Measurements from ENCODE around the gene DDIAS.
"Not testable (repeated sequence)": the region's sequence is repeated elsewhere in the genome, so short reads cannot be mapped to it uniquely, and the experiment has no call there.

The DDIAS gene

DNA sequence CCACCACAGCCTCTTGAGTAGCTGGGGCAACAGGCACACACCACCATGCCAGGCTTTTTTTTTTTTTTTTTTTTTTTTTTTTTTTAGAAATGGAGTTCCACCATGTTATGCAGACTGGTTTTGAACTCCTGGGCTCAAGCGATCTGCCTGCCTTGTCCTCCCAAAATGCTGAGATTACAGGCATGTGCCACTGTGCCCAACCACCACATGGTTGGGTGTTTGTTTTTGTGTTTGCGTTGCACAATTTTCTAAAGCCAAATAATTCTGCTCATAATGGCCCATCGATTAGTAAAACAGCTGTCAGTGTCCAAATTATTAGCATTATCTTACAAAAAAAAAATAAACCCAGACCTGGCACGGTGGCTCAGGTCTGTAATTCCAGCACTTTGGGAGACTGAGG is 65.8 kb downstream of the DDIAS start:
- TF ChIP-seq, protein P1, sequence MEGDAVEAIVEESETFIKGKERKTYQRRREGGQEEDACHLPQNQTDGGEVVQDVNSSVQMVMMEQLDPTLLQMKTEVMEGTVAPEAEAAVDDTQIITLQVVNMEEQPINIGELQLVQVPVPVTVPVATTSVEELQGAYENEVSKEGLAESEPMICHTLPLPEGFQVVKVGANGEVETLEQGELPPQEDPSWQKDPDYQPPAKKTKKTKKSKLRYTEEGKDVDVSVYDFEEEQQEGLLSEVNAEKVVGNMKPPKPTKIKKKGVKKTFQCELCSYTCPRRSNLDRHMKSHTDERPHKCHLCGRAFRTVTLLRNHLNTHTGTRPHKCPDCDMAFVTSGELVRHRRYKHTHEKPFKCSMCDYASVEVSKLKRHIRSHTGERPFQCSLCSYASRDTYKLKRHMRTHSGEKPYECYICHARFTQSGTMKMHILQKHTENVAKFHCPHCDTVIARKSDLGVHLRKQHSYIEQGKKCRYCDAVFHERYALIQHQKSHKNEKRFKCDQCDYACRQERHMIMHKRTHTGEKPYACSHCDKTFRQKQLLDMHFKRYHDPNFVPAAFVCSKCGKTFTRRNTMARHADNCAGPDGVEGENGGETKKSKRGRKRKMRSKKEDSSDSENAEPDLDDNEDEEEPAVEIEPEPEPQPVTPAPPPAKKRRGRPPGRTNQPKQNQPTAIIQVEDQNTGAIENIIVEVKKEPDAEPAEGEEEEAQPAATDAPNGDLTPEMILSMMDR (IDR thresholded peaks at IDR 0.05; ENCODE audit: control insufficient read depth, insufficient read depth, low read depth, low read length, missing control alignments): no peak
- no peak for DNase-seq (ENCODE audit: low read depth)
- no peak overlapping the region for H3K4me3 ChIP-seq (ENCODE audit: control insufficient read depth, low read depth, low read length)

DNA sequence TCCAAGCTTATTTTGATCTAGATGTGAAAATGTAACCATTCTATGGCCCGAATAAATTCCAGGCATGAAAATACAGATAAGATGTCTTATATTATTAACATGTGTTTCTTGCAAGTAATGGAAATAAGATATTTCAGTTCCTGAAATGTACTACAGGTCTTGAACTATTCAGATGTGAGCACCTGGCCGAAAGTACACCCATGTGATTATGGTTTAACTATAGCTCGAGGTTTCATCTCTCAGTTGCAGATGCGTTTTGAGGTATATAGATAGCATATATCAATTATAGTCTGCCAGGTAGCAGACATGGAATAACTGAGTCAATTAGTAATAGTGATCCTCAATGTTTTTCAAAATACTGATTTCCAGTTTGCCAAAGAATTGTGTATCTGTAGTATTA is 68.3 kb downstream of the DDIAS start:
- no peak overlapping the region for H3K4me3 ChIP-seq (ENCODE audit: control insufficient read depth, low read depth, low read length)
- TF ChIP-seq, protein P1 (IDR thresholded peaks at IDR 0.05; ENCODE audit: control insufficient read depth, insufficient read depth, low read depth, low read length, missing control alignments): no peak
- no peak for DNase-seq (ENCODE audit: low read depth)

DNA sequence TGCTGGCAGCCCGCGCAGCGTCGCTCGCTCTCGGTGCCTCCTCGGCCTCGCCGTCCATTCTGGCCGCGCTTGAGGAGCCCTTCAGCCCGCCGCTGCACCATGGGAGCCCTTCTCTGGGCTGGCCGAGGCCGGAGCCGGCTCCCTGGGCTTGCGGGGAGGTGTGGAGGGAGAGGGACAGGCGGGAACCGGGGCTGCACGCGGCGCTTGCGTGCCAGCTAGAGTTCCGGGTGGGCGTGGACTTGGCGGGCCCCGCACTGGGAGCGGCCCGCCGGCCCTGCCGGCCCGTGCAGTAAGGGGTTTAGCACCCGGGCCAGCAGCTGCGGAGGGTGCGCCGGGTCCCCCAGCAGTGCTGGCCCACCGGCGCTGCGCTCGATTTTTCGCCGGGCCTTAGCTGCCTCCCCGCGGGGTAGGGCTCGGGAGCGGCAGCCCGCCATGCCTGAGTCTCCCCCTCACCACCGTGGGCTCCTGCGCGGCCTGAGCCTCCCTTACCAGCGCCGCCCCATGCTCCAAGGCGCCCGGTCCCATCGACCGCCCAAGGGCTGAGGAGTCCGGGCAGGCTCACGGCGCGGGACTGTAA is 69.1 kb downstream of the DDIAS start:
- not testable (repeated sequence) for H3K4me3 ChIP-seq (ENCODE audit: control insufficient read depth, low read depth, low read length); DNase-seq (ENCODE audit: low read depth)

DNA sequence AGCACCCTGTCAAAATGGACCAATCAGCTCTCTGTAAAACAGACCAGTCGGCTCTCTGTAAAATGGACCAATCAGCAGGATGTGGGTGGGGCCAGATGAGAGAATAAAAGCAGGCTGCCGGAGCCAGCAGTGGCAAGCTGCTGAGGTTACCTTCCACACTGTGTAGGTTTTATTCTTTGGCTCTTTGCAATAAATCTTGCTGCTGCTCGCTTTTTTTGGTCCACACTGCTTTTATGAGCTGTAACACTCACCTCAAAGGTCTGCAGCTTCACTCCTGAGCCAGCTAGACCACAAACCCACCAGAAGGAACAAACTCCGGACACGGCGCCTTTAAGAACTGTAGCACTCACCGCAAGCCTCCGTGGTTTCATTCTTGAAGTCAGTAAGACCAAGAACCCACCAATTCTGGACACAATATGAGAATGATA is 70.0 kb downstream of the DDIAS start:
- not testable (repeated sequence) for DNase-seq (ENCODE audit: low read depth); H3K4me3 ChIP-seq (ENCODE audit: control insufficient read depth, low read depth, low read length)

DNA sequence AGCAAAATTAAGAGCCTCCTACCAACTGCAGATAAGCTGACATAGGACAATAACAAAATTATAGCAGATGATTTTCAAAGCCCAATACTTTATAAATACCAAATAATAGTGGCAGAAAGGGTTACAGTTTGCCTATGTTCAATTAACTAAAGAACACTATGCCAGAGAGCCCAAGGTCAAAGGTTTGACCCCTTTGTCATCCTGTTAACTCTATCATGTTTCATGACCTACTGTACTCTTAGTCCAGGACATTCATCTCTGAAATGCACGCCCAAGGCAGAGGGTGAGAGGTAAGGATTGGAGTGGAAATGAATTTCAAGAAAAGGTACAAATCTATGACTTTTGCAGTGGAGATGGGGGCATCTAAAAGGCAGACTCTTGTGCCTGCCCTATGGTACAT is 70.6 kb downstream of the DDIAS start:
- no peak for DNase-seq (ENCODE audit: low read depth)
- TF ChIP-seq, protein P1 (IDR thresholded peaks at IDR 0.05; ENCODE audit: control insufficient read depth, insufficient read depth, low read depth, low read length, missing control alignments): no peak

DNA sequence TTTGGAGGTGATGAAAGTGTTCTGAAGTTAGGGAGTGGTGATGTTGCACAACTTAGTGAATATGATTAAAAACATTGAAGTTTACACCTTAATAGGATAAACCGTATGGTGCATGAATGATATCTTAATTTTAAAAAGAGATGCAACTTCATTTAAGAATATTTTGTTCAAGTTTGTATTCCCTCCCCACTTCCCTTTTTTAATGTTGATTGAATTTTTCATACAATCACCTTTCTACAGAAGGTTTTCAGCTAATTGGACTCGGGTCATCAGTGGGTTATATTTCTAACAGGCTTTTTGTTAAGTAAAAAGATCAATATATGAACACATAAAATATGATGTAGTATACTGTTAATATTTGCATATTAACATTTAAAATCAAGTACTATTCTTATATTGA is 72.6 kb downstream of the DDIAS start:
- DNase-seq (ENCODE audit: low read depth): no peak
- TF ChIP-seq, protein P1 (IDR thresholded peaks at IDR 0.05; ENCODE audit: control insufficient read depth, insufficient read depth, low read depth, low read length, missing control alignments): no peak
- no peak overlapping the region for H3K4me3 ChIP-seq (ENCODE audit: control insufficient read depth, low read depth, low read length)

More for the DNA sequence above, 70.6 kb downstream of the DDIAS start:
- H3K4me3 ChIP-seq (ENCODE audit: control insufficient read depth, low read depth, low read length): no peak overlapping the region

DNA sequence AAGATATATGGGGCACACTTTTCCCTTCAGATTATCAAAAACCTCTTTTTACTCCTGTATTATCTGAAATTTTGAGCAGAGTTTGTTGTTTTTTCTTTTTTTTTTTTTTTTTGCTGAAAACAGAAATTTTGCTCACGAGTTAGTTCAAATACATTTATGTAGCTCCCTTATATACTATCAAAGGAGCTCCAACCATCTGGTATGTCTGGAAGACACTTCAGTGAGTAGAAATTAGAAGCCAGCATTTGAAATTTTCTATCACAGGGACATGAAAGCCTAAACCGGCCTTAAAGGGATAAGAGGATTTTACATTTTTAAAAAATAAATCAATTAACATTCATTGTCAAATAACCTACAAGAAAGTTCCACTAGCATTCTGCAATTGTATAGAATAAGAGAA is 73.3 kb downstream of the DDIAS start:
- TF ChIP-seq, protein P1 (IDR thresholded peaks at IDR 0.05; ENCODE audit: control insufficient read depth, insufficient read depth, low read depth, low read length, missing control alignments): no peak
- no peak for DNase-seq (ENCODE audit: low read depth)
- H3K4me3 ChIP-seq (ENCODE audit: control insufficient read depth, low read depth, low read length): no peak overlapping the region

DNA sequence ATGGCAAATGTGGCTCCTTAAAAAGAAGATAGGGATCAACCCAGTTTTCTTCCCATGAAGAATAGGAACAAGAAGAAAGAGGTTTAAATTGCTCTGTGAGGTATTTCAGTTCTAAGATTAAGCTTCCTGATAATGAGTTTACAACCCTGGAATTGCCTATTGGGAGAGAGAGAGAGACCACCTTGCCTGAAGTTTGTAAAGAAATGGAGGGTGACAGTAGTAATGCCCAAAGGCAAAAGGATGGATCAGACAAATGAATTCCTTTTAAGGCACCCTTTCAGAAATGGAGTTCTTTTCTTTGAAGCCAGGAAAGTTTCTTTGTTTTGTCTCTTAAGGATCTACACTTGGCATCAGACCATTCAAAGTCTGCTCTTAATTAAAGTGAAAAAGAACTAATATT is 74.3 kb downstream of the DDIAS start:
- TF ChIP-seq, protein P1 (IDR thresholded peaks at IDR 0.05; ENCODE audit: control insufficient read depth, insufficient read depth, low read depth, low read length, missing control alignments): no peak
- no peak overlapping the region for H3K4me3 ChIP-seq (ENCODE audit: control insufficient read depth, low read depth, low read length)
- DNase-seq (ENCODE audit: low read depth): no peak
